Muscle layer of duodenum (tissue), 2 donors: Measurements from ENCODE around the gene RBM15B.
"Not testable (repeated sequence)": the region's sequence is repeated elsewhere in the genome, so short reads cannot be mapped to it uniquely, and the experiment has no call there.

Experiments used
- H3K27ac ChIP-seq: one replicate; pipeline ENCODE4 v1.7.0; 2013; ENCODE audit warnings: mild to moderate bottlenecking, low read length
- H3K27me3 ChIP-seq: one replicate; pipeline ENCODE4 v1.7.0; 2013; ENCODE audit warnings: low read depth, mild to moderate bottlenecking, control low read depth, low read length
- H3K36me3 ChIP-seq, 2 donors: one replicate each; pipeline ENCODE4 v1.7.0; 2013; ENCODE audit warnings: low read length in 2 of 2, control low read depth in 1 of 2, mild to moderate bottlenecking in 1 of 2; ENCODE audit not compliant: insufficient read depth in 2 of 2, control insufficient read depth in 1 of 2
- H3K4me1 ChIP-seq, 2 donors: one replicate each; pipeline ENCODE4 v1.7.0; 2013; ENCODE audit warnings: low read length in 2 of 2, mild to moderate bottlenecking in 2 of 2, control low read depth in 1 of 2, moderate library complexity in 1 of 2; ENCODE audit not compliant: insufficient read depth in 2 of 2, control insufficient read depth in 1 of 2
- H3K4me3 ChIP-seq, 2 donors: one replicate each; pipeline ENCODE4 v1.7.0; 2013; ENCODE audit warnings: low read length in 2 of 2, low read depth in 1 of 2, mild to moderate bottlenecking in 1 of 2
- H3K9me3 ChIP-seq, 2 donors: one replicate each; pipeline ENCODE4 v1.7.0; 2013; ENCODE audit warnings: low read length in 2 of 2, control low read depth in 1 of 2, mild to moderate bottlenecking in 1 of 2; ENCODE audit not compliant: control insufficient read depth in 1 of 2
- donor health status: healthy.

Gene RBM15B

GRCh38 chr3:51361746-51362145 lies 29.3 kb upstream of the RBM15B start:
- H3K4me3 ChIP-seq: no peak overlapping the region
- no peaks in the 10 kb centered on the region for H3K9me3 ChIP-seq
- H3K27me3 ChIP-seq: no peaks in the 10 kb centered on the region
- H3K27ac ChIP-seq: no peak overlapping the region
- peaks cover 0 to 9% of the 10 kb centered on the region in 2 donors for H3K36me3 ChIP-seq
- H3K4me1 ChIP-seq: no peaks in the 10 kb centered on the region

GRCh38 chr3:51362476-51362875 lies 28.6 kb upstream of the RBM15B start:
- Histone ChIP-seq H3K27ac (no peak overlapping the region), H3K9me3 (no peaks in the 10 kb centered on the region)

GRCh38 chr3:51368276-51368675 lies 22.8 kb upstream of the RBM15B start:
- not testable (repeated sequence) for H3K9me3 ChIP-seq, H3K4me3 ChIP-seq, H3K4me1 ChIP-seq, H3K27me3 ChIP-seq, H3K36me3 ChIP-seq, H3K27ac ChIP-seq

More at GRCh38 chr3:51362476-51362875, 28.6 kb upstream of the RBM15B start:
- Histone ChIP-seq H3K4me1 (no peaks in the 10 kb centered on the region), H3K4me3 (no peak overlapping the region), H3K36me3 (peaks cover 0 to 9% of the 10 kb centered on the region in 2 donors), H3K27me3 (no peaks in the 10 kb centered on the region)

GRCh38 chr3:51371943-51372557 lies 19.0 kb upstream of the RBM15B start:
- H3K27me3 ChIP-seq: no peaks in the 10 kb centered on the region
- H3K36me3 ChIP-seq: no peaks in the 10 kb centered on the region
- H3K4me3 ChIP-seq: no peak overlapping the region
- no peaks in the 10 kb centered on the region for H3K4me1 ChIP-seq
- H3K9me3 ChIP-seq: no peaks in the 10 kb centered on the region
- H3K27ac ChIP-seq: no peak overlapping the region

- no peaks in the 10 kb centered on the region for H3K9me3 ChIP-seq
Observed at GRCh38 chr3:51373658-51374421, 17.2 kb upstream of the RBM15B start.

GRCh38 chr3:51374456-51374855 lies 16.6 kb upstream of the RBM15B start:
- Histone ChIP-seq H3K27ac (no peak overlapping the region), H3K9me3 (no peaks in the 10 kb centered on the region), H3K4me3 (no peak overlapping the region), H3K36me3 (no peaks in the 10 kb centered on the region), H3K27me3 (no peaks in the 10 kb centered on the region), H3K4me1 (no peaks in the 10 kb centered on the region)

More at GRCh38 chr3:51373658-51374421, 17.2 kb upstream of the RBM15B start:
- H3K4me3 ChIP-seq: no peak overlapping the region
- no peaks in the 10 kb centered on the region for H3K4me1 ChIP-seq
- no peaks in the 10 kb centered on the region for H3K36me3 ChIP-seq
- no peaks in the 10 kb centered on the region for H3K27me3 ChIP-seq
- no peak overlapping the region for H3K27ac ChIP-seq

GRCh38 chr3:51375136-51375535 lies 15.9 kb upstream of the RBM15B start:
- H3K4me1 ChIP-seq: no peaks in the 10 kb centered on the region
- no peaks in the 10 kb centered on the region for H3K27me3 ChIP-seq
- no peaks in the 10 kb centered on the region for H3K9me3 ChIP-seq
- no peak overlapping the region for H3K4me3 ChIP-seq
- H3K27ac ChIP-seq: no peak overlapping the region
- H3K36me3 ChIP-seq: no peaks in the 10 kb centered on the region

- H3K27ac ChIP-seq: no peak overlapping the region
- H3K4me1 ChIP-seq: no peaks in the 10 kb centered on the region
- H3K36me3 ChIP-seq: no peaks in the 10 kb centered on the region
- H3K4me3 ChIP-seq: no peak overlapping the region
- H3K9me3 ChIP-seq: no peaks in the 10 kb centered on the region
- no peaks in the 10 kb centered on the region for H3K27me3 ChIP-seq
Observed at GRCh38 chr3:51375571-51375970, 15.5 kb upstream of the RBM15B start.

GRCh38 chr3:51378065-51378464 lies 13.0 kb upstream of the RBM15B start:
- H3K9me3 ChIP-seq: no peaks in the 10 kb centered on the region
- no peak overlapping the region for H3K4me3 ChIP-seq
- H3K27ac ChIP-seq: no peak overlapping the region
- H3K27me3 ChIP-seq: no peaks in the 10 kb centered on the region
- no peaks in the 10 kb centered on the region for H3K36me3 ChIP-seq
- H3K4me1 ChIP-seq: no peaks in the 10 kb centered on the region

- H3K36me3 ChIP-seq: no peaks in the 10 kb centered on the region
- no peak overlapping the region for H3K4me3 ChIP-seq
- no peak overlapping the region for H3K27ac ChIP-seq
- no peaks in the 10 kb centered on the region for H3K9me3 ChIP-seq
- H3K4me1 ChIP-seq: peaks cover 0 to 6% of the 10 kb centered on the region in 2 donors
- no peaks in the 10 kb centered on the region for H3K27me3 ChIP-seq
Observed at GRCh38 chr3:51378726-51379125, 12.4 kb upstream of the RBM15B start.

- H3K4me3 ChIP-seq: no peak overlapping the region
- no peaks in the 10 kb centered on the region for H3K9me3 ChIP-seq
- no peak overlapping the region for H3K27ac ChIP-seq
- peaks cover 3 to 12% of the 10 kb centered on the region in 2 donors for H3K4me1 ChIP-seq
- no peaks in the 10 kb centered on the region for H3K27me3 ChIP-seq
- no peaks in the 10 kb centered on the region for H3K36me3 ChIP-seq
Observed at GRCh38 chr3:51379301-51379700, 11.8 kb upstream of the RBM15B start.
